HUES48 (cell line): ENCODE measurements around the gene NIN.
A peak's percentile ranks its signal among the peaks of the same experiment; 100 is the strongest.

Source experiments
- H3K27ac ChIP-seq: one replicate; pipeline ENCODE4 v1.7.0; 2013; ENCODE audit warnings: low read depth, low read length, inconsistent platforms
- H3K27me3 ChIP-seq: 2 replicates; pipeline ENCODE4 v1.6.1; 2013; ENCODE audit warnings: mild to moderate bottlenecking, low read length; ENCODE audit not compliant: control insufficient read depth, insufficient read depth
- H3K36me3 ChIP-seq: 2 replicates; pipeline ENCODE4 v1.6.1; 2013; ENCODE audit warnings: low read length; ENCODE audit not compliant: control insufficient read depth, insufficient read depth
- H3K4me1 ChIP-seq: 2 replicates; pipeline ENCODE4 v1.6.1; 2013; ENCODE audit warnings: mild to moderate bottlenecking, low read length; ENCODE audit not compliant: control insufficient read depth, insufficient read depth
- H3K4me3 ChIP-seq: 2 replicates; pipeline ENCODE4 v1.5.1; 2013; ENCODE audit warnings: mild to moderate bottlenecking, low read depth, low read length
- H3K9ac ChIP-seq: 2 replicates; pipeline ENCODE4 v1.6.1; 2013; ENCODE audit warnings: mild to moderate bottlenecking, low read depth, low read length, moderate library complexity
- H3K9me3 ChIP-seq: 2 replicates; pipeline ENCODE4 v1.6.1; 2013; ENCODE audit warnings: low read length; ENCODE audit not compliant: control insufficient read depth, insufficient read depth

Gene NIN

DNA sequence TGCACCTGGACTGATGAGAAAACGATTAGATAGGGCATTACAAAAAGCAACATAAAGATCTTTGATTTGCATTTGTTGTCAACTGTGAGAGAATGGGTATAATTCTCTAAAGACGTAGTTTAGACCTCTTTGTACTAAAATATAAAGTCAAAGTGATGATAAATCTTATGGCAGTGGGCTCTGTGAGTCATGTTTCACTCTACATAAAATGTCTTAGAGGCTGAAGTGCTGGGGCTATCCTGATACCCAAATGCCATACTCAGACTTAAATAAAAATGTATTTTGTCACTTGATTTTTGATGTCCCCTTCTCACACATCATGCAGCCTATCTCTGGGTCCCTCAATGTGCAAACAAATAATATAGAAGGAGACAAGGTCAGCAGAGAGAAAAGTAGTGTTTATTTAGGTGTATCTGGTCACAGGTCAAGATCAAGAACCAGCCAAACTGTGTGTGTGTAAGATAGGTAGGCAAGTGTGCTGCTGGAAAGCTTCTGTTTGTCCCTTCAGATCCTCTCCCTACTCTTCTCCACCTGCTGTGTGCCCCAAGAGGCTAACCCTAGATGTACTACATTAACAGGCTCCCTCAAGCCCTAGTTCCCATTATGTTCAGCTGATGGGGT, 7.0 kb upstream of the NIN start:
- Histone ChIP-seq H3K27ac (no peak overlapping the region), H3K36me3 (no peaks in the 10 kb centered on the region), H3K9me3 (no peaks in the 10 kb centered on the region), H3K9ac (no peak overlapping the region), H3K4me3 (no peak overlapping the region), H3K27me3 (peaks cover 24% of the 10 kb centered on the region), H3K4me1 (no peaks in the 10 kb centered on the region)

DNA sequence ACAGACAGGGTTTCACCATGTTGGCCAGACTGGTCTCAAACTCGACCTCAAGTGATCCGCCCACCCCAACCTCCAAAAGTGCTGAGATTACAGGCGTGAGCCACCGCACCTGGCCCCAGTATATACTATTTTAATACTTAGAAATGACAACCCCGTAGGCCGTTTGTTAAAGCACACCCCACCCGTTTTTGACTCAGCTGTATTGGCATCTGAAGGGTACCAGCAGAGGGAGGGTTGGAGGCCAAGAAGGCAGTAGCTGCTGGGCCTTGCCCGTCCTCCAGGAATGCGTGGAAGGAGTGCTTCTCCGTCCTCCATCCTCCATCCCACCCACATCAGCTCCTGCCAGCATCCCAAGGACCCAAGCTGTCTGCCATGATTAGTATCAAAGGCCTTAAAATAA, 6.3 kb upstream of the NIN start:
- no peaks in the 10 kb centered on the region for H3K9me3 ChIP-seq
- peaks cover 31% of the 10 kb centered on the region for H3K27me3 ChIP-seq
- peaks cover 4% of the 10 kb centered on the region; the same call in 1 of the 2 replicates for H3K4me1 ChIP-seq
- no peak overlapping the region for H3K4me3 ChIP-seq
- no peaks in the 10 kb centered on the region for H3K36me3 ChIP-seq
- no peak overlapping the region for H3K27ac ChIP-seq
- no peak overlapping the region for H3K9ac ChIP-seq

DNA sequence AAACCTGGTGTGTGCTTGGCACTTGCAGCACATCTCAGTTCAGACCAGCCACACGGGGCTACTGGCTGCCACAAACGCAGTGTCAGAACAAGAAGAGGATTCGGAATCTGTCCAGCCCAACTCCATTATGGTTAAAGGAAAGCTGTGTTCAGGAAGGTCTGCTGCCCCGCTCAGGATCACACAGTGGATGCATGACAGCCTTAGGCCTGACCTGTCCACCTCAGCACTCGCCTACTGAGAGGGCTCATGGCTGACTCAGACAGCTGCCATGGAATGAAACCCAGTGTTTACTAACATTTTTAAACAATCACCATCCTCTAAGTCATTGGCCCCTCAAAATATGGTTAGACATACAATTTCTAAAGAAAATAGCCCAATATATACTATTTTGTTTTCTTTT, 5.6 kb upstream of the NIN start:
- Histone ChIP-seq H3K4me3 (no peak overlapping the region), H3K27ac (no peak overlapping the region), H3K36me3 (no peaks in the 10 kb centered on the region), H3K27me3 (peaks cover 39% of the 10 kb centered on the region), H3K4me1 (peaks cover 11% of the 10 kb centered on the region), H3K9ac (no peak overlapping the region), H3K9me3 (no peaks in the 10 kb centered on the region)

DNA sequence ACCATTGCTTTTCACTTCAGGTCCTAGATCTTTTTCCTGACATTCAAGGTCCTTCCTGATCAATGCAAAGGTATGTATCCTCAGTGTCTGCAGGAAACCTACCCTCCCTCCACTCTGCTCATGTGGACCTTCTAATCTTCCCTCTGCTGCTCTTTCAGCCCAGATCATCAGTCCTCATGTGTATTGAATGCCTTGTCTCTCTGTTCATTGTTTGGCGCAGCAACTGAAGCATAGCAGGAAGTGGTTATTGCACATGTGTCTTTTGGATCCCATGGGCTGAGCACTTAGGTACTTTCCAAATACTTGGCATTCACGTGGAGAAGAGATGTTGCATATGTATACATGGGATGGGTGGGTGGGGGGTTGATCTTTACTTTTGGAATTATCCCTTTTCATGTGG, 4.3 kb upstream of the NIN start:
- H3K27me3 ChIP-seq, result peaks cover 42% of the 10 kb centered on the region
- no peaks in the 10 kb centered on the region for H3K9me3 ChIP-seq
- peaks cover 12% of the 10 kb centered on the region for H3K4me1 ChIP-seq
- no peaks in the 10 kb centered on the region for H3K36me3 ChIP-seq
- H3K9ac ChIP-seq, result no peak overlapping the region
- H3K4me3 ChIP-seq, result no peak overlapping the region
- H3K27ac ChIP-seq, result no peak overlapping the region

DNA sequence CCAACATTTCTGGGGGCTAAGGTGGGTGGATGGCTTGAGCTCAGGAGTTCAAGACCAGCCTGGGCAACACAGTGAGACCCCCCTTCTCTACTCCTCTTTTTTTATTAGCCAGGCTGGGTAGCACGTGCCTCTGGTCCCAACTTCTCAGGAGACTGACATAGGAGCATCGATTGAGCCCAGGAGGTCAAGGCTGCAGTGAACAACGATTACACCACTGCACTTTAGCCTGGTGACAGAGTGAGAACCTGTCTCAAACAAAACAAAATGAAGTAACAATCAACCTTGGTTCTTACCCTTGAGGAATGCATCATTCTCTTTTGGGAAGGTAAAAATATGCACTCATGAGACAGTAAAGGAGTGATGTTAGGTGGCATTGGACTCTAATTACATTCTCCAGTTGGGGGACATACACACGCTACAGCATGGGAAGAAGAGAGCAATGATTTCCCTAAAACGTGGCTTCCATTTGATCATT, 3.9 kb upstream of the NIN start:
- H3K27me3 ChIP-seq, result peaks cover 45% of the 10 kb centered on the region
- H3K36me3 ChIP-seq, result no peaks in the 10 kb centered on the region
- H3K9ac ChIP-seq, result no peak overlapping the region
- H3K4me3 ChIP-seq, result no peak overlapping the region
- no peaks in the 10 kb centered on the region for H3K9me3 ChIP-seq
- no peak overlapping the region for H3K27ac ChIP-seq
- peaks cover 12% of the 10 kb centered on the region for H3K4me1 ChIP-seq

DNA sequence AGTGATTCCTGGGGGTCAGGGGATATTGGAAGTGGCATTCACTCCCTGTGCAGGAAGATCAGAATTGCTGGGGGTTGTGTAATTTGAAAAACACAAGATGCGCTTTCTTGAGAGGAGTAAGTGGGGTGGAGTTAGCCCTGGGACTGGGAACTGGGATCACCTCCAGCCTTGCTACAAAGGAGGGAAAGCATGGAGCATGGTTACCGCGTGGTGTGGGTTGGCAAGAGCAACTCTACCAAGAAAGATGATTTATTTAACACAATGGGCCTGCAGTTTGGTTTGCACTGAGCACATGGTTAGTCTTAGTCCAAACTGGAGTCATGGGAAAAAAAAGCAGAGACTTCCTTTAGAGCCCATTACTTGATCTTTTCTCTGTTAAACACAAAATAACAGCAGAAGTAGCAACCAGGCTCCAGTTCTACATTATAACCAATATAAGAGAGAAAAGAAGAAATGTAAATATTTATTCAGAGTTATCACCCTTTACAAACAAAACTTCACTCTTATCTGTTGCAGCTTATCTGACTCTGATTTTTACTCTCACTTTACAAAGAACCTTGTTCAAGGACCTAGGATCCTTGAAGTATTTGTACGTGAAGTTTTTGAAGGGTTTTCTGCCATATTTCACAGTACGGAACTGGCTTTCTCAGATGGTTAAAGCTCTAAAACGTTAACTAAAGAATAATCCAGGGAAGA, 2.1 kb upstream of the NIN start:
- no peak overlapping the region for H3K27ac ChIP-seq
- no peak overlapping the region for H3K4me3 ChIP-seq
- H3K9me3 ChIP-seq, result no peaks in the 10 kb centered on the region
- peaks cover 62% of the 10 kb centered on the region for H3K27me3 ChIP-seq
- no peaks in the 10 kb centered on the region for H3K36me3 ChIP-seq
- peaks cover 28% of the 10 kb centered on the region for H3K4me1 ChIP-seq
- H3K9ac ChIP-seq, result no peak overlapping the region

DNA sequence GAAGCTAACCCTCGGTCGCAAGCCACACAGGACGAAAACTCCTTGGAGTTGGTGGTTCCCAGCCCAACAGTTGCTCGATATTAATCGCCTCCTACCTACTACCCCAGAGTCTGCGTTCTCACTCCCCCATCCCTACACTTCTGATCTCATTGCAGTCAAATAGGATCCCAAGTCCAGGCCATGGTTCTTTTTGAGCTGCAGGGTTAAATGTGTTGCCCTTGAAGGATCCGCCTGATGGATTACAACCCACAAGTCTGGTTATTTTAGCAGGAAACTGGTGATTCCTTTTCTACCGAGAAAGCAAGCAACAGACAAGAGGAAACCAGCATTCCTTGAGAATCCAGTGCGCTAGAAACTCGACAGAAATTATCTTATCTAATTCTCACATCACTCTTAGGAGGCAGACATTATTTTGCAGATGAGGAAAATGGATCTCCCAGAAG, 785 bp upstream of the NIN start:
- Histone ChIP-seq H3K36me3 (no peaks in the 10 kb centered on the region), H3K9me3 (no peaks in the 10 kb centered on the region), H3K9ac (0 out of 2 replicates have a peak overlapping the region, but pooled peaks have one; percentile 6), H3K27ac (no peak overlapping the region), H3K4me3 (peak overlapping the region; percentile 76), H3K27me3 (peaks cover 75% of the 10 kb centered on the region), H3K4me1 (peaks cover 28% of the 10 kb centered on the region)

DNA sequence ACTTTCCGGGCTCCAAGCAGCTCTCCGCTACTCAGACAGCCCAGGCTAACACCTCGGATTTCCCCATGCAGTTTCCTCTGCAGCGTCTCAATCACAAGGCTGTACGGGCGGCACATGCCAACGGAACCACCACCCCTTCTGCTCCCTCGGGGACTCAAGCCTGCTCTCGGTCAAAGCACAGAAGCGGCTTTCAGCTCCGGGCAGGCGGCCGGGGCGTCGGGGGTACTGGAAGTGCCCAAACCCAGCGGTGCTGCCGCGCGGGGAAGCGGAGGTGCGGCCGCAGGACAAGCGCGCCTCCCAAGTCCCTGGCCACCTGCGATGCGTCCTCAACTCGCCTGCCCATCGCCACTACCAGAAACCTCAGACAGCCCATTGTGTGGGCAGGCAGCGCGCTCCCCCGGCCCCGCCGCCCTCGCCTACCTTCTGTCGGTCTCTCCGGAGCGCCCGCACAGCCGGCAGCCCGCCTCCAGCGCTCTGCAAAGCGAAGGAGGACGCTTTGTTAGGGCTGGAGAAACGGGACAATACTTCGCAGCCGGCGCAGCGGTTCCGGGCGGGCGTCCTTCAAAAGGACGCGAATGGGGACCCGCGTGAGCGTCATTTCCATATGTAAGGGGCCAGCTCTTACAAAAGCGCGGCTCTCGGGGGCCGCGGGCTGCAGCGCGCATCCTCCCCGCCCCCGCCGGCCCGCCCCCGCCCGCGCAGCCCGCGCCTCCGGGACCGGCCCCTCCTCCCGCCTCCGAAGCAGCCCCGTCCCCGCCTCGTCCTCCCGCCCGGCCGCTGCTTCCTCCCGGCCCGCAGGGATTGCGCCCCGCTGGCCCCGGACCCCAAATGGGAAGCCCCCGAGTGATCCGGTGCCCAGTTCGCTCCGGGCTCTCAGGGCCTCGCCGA, 674 bp downstream of the NIN start:
- Histone ChIP-seq H3K27ac (peak overlapping the region; percentile 79), H3K36me3 (no peaks in the 10 kb centered on the region), H3K4me1 (peaks cover 28% of the 10 kb centered on the region), H3K4me3 (peak overlapping the region; percentile 76), H3K27me3 (peaks cover 89% of the 10 kb centered on the region), H3K9ac (peak overlapping the region; percentile 60; the same call in 1 of the 2 replicates), H3K9me3 (no peaks in the 10 kb centered on the region)

DNA sequence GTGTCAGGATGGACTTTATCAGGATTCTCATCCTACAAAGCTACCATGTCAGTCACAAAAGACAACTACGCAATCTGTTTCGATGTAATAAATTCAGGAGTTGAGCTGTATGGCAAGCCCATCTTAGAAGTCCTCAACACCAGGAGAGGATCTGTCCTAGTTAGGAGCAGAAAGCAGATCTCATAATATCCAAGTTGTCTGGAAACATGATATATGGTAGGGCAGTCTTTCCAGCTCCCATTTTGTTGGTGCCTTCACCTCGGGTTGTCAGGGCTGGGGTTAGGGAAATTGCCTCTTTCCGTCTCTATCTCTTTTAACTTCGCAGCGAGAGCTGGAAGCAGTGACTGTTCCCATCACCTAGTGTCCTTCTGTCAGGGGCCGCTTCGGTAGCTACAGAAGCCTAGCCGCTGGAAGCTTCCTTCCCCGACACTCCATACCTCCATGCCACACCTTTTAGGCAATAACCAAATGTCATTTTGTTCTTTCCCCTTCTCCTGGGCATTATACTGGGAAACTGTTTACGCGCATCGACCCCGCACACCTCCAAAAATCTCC, 1.4 kb downstream of the NIN start:
- Histone ChIP-seq H3K4me3 (peak overlapping the region; percentile 76), H3K9ac (no peak overlapping the region), H3K9me3 (no peaks in the 10 kb centered on the region), H3K27ac (peak overlapping the region; percentile 76), H3K36me3 (no peaks in the 10 kb centered on the region), H3K4me1 (peaks cover 30% of the 10 kb centered on the region), H3K27me3 (peaks cover 89% of the 10 kb centered on the region)

DNA sequence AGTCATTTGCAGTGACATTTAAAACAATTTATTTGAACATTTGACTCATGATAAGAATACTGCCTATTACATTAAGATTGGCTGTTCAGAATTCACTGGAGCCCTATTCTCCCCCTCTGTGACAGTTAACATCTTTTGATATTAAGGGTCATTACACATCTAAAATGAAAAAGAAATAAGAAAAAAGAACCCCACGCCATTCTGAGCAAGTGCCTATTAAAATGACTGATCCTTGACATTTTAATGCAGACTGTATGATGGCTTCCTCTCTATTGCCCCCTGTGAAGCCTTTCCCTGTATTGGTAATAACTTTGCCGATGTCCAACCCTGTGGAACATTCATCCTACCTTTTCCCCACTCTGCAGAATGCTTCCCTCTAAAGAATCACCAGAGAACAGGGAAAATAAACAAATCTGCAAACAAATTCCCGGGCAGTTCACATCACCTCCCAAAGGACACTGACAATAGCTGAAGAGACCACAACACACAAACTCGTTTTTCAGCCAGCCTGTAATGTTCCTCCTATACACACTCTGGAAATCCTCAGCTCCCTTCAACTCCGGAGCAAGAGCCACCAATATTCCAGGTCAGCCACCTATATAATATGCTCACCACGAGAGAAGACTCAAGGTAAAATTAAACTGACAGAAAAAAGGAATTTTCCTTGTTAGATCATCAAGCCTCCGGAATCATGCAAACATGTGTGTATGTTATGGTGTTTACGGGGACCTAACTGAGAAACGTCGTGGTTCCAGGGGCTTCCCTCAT, 2.1 kb downstream of the NIN start:
- H3K27me3 ChIP-seq, result peaks cover 89% of the 10 kb centered on the region
- no peak overlapping the region for H3K27ac ChIP-seq

More for the DNA sequence above, 2.1 kb downstream of the NIN start:
- Histone ChIP-seq H3K36me3 (no peaks in the 10 kb centered on the region), H3K9ac (no peak overlapping the region), H3K4me3 (peak overlapping the region; percentile 76), H3K4me1 (peaks cover 36% of the 10 kb centered on the region), H3K9me3 (no peaks in the 10 kb centered on the region)
